NT2/D1 (cell line): ENCODE measurements around the gene KLF15.
A peak's percentile ranks its signal among the peaks of the same experiment; 100 is the strongest.

ENCODE experiments used
- DNase-seq: peaks from one replicate; pipeline ENCODE4 v3.0.0-alpha.2; 2011; ENCODE audit warnings: low read depth, low spot score
- H3K27me3 ChIP-seq: 2 replicates; pipeline ENCODE4 v1.6.0; 2011; ENCODE audit warnings: mild to moderate bottlenecking; ENCODE audit not compliant: insufficient read length, insufficient read depth
- H3K36me3 ChIP-seq: 2 replicates; pipeline ENCODE4 v1.6.1; 2011; ENCODE audit warnings: mild to moderate bottlenecking, low read length, mixed read lengths; ENCODE audit not compliant: insufficient read depth, insufficient read length
- H3K4me1 ChIP-seq: 2 replicates; pipeline ENCODE4 v1.5.1; 2011; ENCODE audit not compliant: insufficient read depth, insufficient read length
- H3K4me3 ChIP-seq: 2 replicates; pipeline ENCODE4 v1.5.1; 2011; ENCODE audit warnings: low read depth; ENCODE audit not compliant: insufficient read length
- H3K9ac ChIP-seq: 2 replicates; pipeline ENCODE4 v1.6.0; 2011; ENCODE audit warnings: low read depth; ENCODE audit not compliant: insufficient read length
- H3K9me3 ChIP-seq: 2 replicates; pipeline ENCODE4 v1.5.1; 2011; ENCODE audit warnings: mild to moderate bottlenecking, low read length; ENCODE audit not compliant: insufficient read depth
- SUZ12 ChIP-seq: IDR thresholded peaks from 2 replicates; pipeline ENCODE4 v1.6.1; 2011; ENCODE audit not compliant: insufficient read length, insufficient read depth; ENCODE audit errors: extremely low read depth
- YY1 ChIP-seq: IDR thresholded peaks from 2 replicates; pipeline ENCODE4 v1.6.1; 2011; ENCODE audit not compliant: insufficient read length, insufficient read depth
- ZNF274 ChIP-seq: IDR thresholded peaks from 2 replicates; pipeline ENCODE4 v1.6.1; 2011; ENCODE audit warnings: mild to moderate bottlenecking, low read depth, low read length

KLF15 gene

DNA sequence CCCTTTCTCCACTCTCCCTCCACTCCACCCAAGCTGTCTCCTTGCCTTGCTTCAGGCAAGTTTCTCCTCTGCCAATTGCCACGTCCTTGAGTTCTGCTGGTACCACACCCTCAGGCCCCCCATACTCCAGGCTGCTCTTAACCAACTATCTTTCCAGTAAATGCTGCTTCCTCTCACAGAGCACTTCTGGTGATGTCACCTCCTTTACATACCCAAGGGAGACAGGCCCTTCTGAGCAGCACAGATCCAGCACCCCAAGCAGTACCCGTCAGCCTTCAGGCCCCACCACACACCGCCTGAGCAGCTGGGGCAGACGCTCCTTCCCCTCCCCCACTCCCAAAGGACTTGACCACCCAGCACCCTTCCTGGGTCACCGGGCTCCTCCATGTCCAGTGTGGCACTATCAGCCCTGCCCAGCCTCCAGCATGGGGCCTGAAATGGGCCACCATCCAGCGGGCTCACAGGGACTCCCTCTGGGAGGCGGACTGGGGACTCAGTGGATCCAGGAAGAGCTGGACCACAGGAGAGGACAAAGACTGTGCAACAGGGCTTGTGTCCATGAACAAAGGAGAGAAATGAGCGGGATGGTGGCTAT lies 50.2 kb downstream of the KLF15 start:
- H3K4me1 ChIP-seq = no peaks in the 10 kb centered on the region
- no peak for DNase-seq
- no peaks in the 10 kb centered on the region for H3K36me3 ChIP-seq
- H3K27me3 ChIP-seq = no peaks in the 10 kb centered on the region
- H3K9me3 ChIP-seq = peaks cover 24% of the 10 kb centered on the region
- H3K9ac ChIP-seq = no peak overlapping the region
- no peak for TF ChIP-seq SUZ12
- no peak overlapping the region for H3K4me3 ChIP-seq

DNA sequence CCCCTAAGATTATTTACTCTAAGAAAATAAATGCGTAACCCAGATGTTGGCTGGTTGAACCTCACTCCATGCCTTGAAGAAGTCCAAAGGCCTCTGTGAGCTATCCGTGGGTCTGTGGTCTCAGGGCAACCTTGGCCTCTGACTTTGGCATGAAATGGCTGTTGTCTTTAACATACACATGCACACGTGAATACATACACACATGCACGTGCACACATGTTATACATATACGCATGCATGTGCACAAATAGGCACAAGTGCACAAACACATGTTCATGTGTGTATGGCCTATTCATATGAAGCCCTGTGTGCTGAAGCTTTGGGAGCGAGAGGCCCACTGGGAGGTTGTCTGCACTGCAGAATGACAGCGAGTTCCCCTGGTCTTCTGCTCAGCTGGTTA lies 50.8 kb downstream of the KLF15 start:
- no peak for TF ChIP-seq SUZ12
- no peak for TF ChIP-seq YY1
- no peak for TF ChIP-seq ZNF274
- no peak overlapping the region for H3K9ac ChIP-seq
- peaks cover 24% of the 10 kb centered on the region for H3K9me3 ChIP-seq
- no peaks in the 10 kb centered on the region for H3K27me3 ChIP-seq
- no peak for DNase-seq
- H3K4me1 ChIP-seq = no peaks in the 10 kb centered on the region
- no peak overlapping the region for H3K4me3 ChIP-seq
- no peaks in the 10 kb centered on the region for H3K36me3 ChIP-seq

DNA sequence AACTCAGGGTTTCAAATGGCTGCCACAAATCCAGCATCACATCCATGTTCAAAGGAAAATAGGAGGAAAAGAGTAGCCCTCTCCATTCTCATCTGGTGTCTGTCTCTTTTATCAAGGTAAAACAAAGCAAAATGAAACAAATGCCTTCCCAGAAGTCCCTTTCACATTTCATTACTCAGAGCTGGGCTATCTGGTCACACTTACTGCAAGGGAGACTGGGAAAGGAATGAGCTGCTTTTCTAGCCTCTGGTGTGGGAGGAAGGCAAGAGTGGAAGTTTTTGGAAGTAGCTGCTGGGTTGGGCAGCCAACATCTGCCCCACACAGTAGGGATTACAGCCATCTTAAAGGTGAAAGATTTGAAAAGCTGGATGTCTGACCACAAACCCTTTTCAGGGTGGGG lies 51.8 kb downstream of the KLF15 start:
- DNase-seq = no peak
- no peaks in the 10 kb centered on the region for H3K27me3 ChIP-seq
- no peaks in the 10 kb centered on the region for H3K4me1 ChIP-seq
- H3K36me3 ChIP-seq = no peaks in the 10 kb centered on the region
- H3K4me3 ChIP-seq = no peak overlapping the region
- H3K9ac ChIP-seq = no peak overlapping the region
- H3K9me3 ChIP-seq = peaks cover 24% of the 10 kb centered on the region
- TF ChIP-seq ZNF274 = no peak
- no peak for TF ChIP-seq SUZ12
- TF ChIP-seq YY1 = no peak

DNA sequence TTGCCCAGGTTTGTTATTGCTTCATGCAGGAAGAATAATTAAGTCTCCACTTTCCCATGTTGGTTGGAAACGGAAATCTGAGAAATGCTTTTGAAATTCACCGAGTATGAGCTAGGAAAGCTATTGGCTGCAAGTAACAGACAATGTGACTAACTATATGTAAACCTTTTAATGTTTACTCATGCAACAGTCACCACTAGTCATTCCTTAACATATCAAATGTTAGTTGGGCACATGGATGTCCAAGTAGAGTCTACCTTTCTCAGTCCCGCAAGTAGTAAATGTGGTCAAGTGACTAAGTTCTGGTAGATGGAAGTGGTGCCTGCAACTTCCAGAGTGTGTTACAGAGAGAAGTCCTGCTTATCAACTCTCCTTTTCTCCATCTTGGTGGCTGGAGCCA lies 52.5 kb downstream of the KLF15 start:
- TF ChIP-seq YY1 = no peak
- no peak for TF ChIP-seq SUZ12
- peaks cover 24% of the 10 kb centered on the region for H3K9me3 ChIP-seq
- H3K4me3 ChIP-seq = no peak overlapping the region
- no peaks in the 10 kb centered on the region for H3K4me1 ChIP-seq
- DNase-seq = no peak
- no peaks in the 10 kb centered on the region for H3K36me3 ChIP-seq
- H3K9ac ChIP-seq = no peak overlapping the region
- no peaks in the 10 kb centered on the region for H3K27me3 ChIP-seq

DNA sequence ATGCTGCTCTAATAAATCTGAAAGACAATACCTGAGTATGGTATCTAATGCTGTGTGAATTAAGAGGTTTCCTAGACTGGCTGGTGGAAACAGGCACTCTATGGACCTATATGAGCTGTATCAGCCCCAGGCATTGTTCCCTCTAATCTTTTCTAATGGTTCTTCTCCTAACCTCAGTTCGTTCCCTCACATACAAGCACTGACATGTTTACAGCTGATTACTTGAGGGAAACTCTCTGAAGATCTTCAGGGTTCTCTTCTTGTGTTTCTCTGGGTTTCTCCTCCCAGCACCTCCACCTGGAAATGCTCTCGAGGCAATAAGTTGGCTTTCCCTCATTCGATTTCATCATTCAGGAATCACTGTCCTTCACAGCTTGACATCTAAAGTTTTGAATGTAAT lies 52.9 kb downstream of the KLF15 start:
- DNase-seq = no peak
- no peak overlapping the region for H3K9ac ChIP-seq
- no peaks in the 10 kb centered on the region for H3K27me3 ChIP-seq
- TF ChIP-seq SUZ12 (no peak), ZNF274 (no peak), YY1 (no peak)
- no peaks in the 10 kb centered on the region for H3K36me3 ChIP-seq
- no peak overlapping the region for H3K4me3 ChIP-seq
- H3K9me3 ChIP-seq = peaks cover 24% of the 10 kb centered on the region
- no peaks in the 10 kb centered on the region for H3K4me1 ChIP-seq

DNA sequence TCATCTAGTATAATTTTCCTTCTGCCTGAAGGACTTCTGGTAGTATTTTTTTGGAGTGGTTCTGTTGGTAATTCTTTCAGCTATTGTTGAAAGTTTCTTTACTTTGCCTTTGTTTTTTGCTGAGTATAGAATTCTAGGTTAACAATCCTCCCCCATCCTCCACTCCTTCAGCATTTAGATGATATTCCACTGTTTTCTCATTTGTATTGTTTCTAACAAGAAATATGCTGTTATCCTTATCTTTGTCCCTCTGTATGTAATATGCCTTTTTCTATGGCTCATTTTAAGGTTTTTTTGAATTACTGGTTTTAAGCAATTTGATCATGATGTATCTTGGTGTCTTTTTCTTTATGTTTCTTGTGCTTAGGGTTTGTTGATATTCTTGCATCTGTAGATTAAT lies 53.9 kb downstream of the KLF15 start:
- peaks cover 24% of the 10 kb centered on the region for H3K9me3 ChIP-seq
- H3K4me3 ChIP-seq = no peak overlapping the region
- no peaks in the 10 kb centered on the region for H3K27me3 ChIP-seq
- no peak overlapping the region for H3K9ac ChIP-seq
- no peak for DNase-seq
- no peaks in the 10 kb centered on the region for H3K4me1 ChIP-seq
- TF ChIP-seq SUZ12 (no peak), ZNF274 (no peak), YY1 (no peak)
- no peaks in the 10 kb centered on the region for H3K36me3 ChIP-seq

DNA sequence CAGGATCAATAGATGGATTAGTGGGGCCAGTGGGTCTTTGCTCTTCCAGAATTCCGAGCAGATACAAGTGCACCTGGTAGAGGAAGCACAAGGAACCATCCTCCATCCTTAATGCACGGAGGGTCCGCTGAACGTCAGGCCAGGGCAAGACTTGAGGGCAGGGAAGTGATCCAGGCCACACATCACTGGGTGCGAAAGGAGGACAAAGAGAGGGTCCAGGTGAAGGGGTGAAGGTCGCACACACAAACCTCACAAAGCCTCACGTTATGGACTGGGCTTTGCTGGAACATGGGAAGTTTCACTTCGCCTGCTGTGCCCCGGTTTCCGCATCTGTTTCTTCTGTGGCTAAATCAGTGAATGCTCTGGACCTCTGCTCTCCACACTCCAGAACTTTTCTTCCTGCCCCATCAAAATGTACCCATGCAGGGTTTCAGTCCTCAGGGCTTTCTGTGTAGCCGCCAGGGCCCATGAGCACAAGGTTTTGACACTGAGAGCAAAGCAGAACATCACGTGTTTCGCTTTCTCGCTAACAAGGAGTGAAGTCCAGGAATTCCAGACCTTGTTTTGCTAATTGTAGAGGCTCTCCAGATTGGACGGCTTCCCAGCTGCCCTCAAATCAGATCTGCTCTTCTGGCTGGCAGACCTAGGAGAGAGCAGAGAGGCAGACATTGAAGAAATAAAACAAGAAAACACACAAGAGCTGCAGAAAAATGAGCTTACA lies 56.3 kb downstream of the KLF15 start:
- Histone ChIP-seq H3K4me3 (no peak overlapping the region), H3K9me3 (peaks cover 24% of the 10 kb centered on the region), H3K36me3 (no peaks in the 10 kb centered on the region), H3K4me1 (no peaks in the 10 kb centered on the region), H3K27me3 (no peaks in the 10 kb centered on the region), H3K9ac (no peak overlapping the region)
- DNase-seq = peak; percentile 23
- no peak for TF ChIP-seq ZNF274
- no peak for TF ChIP-seq YY1
- TF ChIP-seq SUZ12 = no peak
